Liver (tissue), 3 donors: ENCODE data around the gene CCSAP.

Experiments used
- CTCF ChIP-seq: fragments of 150-350 bp; IDR thresholded peaks from 2 replicates; pipeline ENCODE4 v1.5.1; 2017; ENCODE audit warnings: improper control_type of control experiment, low read depth, low read length; ENCODE audit not compliant: missing input control
- HNF4G ChIP-seq: IDR thresholded peaks from 2 replicates; pipeline ENCODE4 v1.6.1; 2016; ENCODE audit warnings: antibody characterized with exemption
- NR2F2 ChIP-seq: IDR thresholded peaks from 2 replicates; pipeline ENCODE4 v1.6.1; 2016; ENCODE audit warnings: antibody characterized with exemption
- TAF1 ChIP-seq: conservative IDR thresholded peaks from 2 replicates; pipeline ENCODE4 v1.6.1; 2016; ENCODE audit warnings: antibody characterized with exemption, mild to moderate bottlenecking
- ZBTB33 ChIP-seq: IDR thresholded peaks from 2 replicates; pipeline ENCODE4 v1.6.1; 2016; ENCODE audit warnings: antibody characterized with exemption
- donor health status: healthy.
- donor health status: healthy.

GRCh38 chr1:229388897-229389580, 46.2 kb upstream of the CCSAP start:
- TF ChIP-seq CTCF: no peak
- TF ChIP-seq NR2F2: no peak
- TF ChIP-seq HNF4G: no peak
- TF ChIP-seq TAF1: no peak
- TF ChIP-seq ZBTB33: no peak
